SK-N-MC (cell line): ENCODE data around the gene CER1.

Experiments used
- DNase-seq: peaks from one replicate; pipeline ENCODE4 v3.0.0-alpha.2; 2011; ENCODE audit warnings: low read depth, low spot score
- H3K27ac ChIP-seq: fragments of 200-600 bp; sonication (generic); 2 replicates; pipeline ENCODE4 v1.5.1; 2016; ENCODE audit warnings: mixed run types
- H3K36me3 ChIP-seq: fragments of 200-600 bp; sonication (generic); 2 replicates; pipeline ENCODE4 v1.6.1; 2017; ENCODE audit warnings: antibody characterized with exemption, low read length, mixed read lengths; ENCODE audit not compliant: insufficient read depth
- H3K4me3 ChIP-seq: fragments of 200-600 bp; sonication (generic); 2 replicates; pipeline ENCODE4 v1.5.1; 2016
- H3K9ac ChIP-seq: fragments of 200-600 bp; sonication (generic); 2 replicates; pipeline ENCODE4 v1.8.0; 2017; ENCODE audit warnings: mixed run types, mixed read lengths; ENCODE audit not compliant: insufficient read length
- H3K9me3 ChIP-seq: fragments of 200-600 bp; sonication (generic); 2 replicates; pipeline ENCODE4 v1.6.1; 2017; ENCODE audit warnings: low read depth, mild to moderate bottlenecking, antibody characterized with exemption, low read length, moderate library complexity, mixed read lengths
- EZH2 ChIP-seq: fragments of 200-600 bp; sonication (generic); IDR thresholded peaks from one replicate; pipeline ENCODE4 v1.6.1; 2017; ENCODE audit warnings: antibody characterized with exemption
- FOXP2 ChIP-seq: optimal IDR thresholded peaks from 2 replicates; pipeline ENCODE3; 2011; ENCODE audit warnings: mild to moderate bottlenecking, moderate library complexity; ENCODE audit not compliant: insufficient read depth; ENCODE audit errors: extremely low read length, control extremely low read depth
- POLR2AphosphoS5 ChIP-seq: IDR thresholded peaks from 2 replicates; pipeline ENCODE4 v1.6.1; 2012; ENCODE audit warnings: mild to moderate bottlenecking, low read depth, low read length, borderline replicate concordance

CER1 gene

DNA sequence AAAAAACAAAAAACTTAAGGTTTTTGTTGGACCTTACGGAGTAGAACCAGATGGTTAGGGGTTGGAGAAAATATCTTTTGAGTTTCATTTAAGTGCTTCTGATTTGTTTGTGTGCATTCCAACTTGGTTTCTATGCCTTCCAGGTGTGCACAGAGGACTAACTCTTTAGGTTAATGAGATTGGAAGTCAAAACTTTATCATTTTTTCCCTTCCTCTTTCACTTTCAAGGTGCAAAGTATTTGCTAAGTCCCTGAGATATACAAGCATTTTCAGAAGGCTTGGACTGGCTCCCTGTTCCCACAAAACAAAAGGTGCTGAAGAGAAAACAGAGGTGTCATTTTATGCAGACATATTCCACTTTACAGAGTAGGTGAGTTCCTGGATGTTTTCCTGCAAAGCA lies 30.3 kb upstream of the CER1 start:
- DNase-seq, result no peak
- peaks cover 5% of the 10 kb centered on the region; the same call in 1 of the 2 replicates for H3K36me3 ChIP-seq
- H3K9me3 ChIP-seq, result no peaks in the 10 kb centered on the region
- no peak overlapping the region for H3K9ac ChIP-seq
- no peak for TF ChIP-seq FOXP2
- TF ChIP-seq POLR2AphosphoS5, result no peak
- TF ChIP-seq EZH2, result no peak
- no peak overlapping the region for H3K4me3 ChIP-seq
- no peak overlapping the region for H3K27ac ChIP-seq

DNA sequence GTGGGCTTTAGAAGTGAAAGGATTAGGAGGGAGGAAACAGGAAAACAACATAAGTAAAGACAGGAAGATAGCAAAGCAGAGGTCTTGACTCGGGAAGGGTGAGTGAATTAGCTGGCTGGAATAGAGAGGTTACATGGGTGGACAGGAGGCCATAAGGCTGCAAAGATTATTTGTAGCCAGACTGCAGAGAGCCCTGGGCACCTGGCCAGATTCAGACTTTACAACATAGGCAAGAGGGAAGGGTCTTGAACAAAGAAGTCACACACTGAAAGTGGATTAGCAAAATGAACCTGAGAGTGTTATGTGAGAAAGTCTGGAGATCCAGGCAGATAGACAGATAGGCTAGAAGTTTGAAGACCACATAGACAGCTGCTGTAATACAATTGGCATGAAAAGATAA lies 29.7 kb upstream of the CER1 start:
- Histone ChIP-seq H3K27ac (no peak overlapping the region), H3K9ac (no peak overlapping the region), H3K9me3 (no peaks in the 10 kb centered on the region), H3K36me3 (peaks cover 8% of the 10 kb centered on the region; the same call in 1 of the 2 replicates), H3K4me3 (no peak overlapping the region)
- TF ChIP-seq POLR2AphosphoS5, result no peak
- no peak for TF ChIP-seq EZH2
- no peak for TF ChIP-seq FOXP2
- no peak for DNase-seq

DNA sequence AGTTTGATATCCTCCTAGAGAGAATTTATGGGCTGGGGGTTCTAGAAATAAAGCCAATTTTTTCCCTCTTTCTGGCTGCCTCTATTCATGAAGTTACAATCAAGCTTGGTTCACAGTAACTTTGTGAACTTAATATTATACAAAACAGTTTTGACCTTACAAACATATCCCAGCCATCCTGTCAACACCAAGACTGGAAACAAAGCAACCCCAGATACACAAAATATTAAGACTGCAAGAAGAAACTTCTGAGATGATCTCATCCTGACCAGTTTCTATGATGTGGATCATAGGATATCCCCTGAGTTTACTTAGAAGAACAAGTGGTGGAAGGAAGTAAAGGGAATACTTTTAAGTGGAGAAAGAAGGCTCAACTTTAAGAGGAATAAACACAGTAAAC lies 28.3 kb upstream of the CER1 start:
- no peaks in the 10 kb centered on the region for H3K9me3 ChIP-seq
- no peak overlapping the region for H3K9ac ChIP-seq
- H3K27ac ChIP-seq, result no peak overlapping the region
- no peak overlapping the region for H3K4me3 ChIP-seq
- H3K36me3 ChIP-seq, result peaks cover 23% of the 10 kb centered on the region
- no peak for DNase-seq
- no peak for TF ChIP-seq FOXP2
- no peak for TF ChIP-seq POLR2AphosphoS5
- no peak for TF ChIP-seq EZH2

DNA sequence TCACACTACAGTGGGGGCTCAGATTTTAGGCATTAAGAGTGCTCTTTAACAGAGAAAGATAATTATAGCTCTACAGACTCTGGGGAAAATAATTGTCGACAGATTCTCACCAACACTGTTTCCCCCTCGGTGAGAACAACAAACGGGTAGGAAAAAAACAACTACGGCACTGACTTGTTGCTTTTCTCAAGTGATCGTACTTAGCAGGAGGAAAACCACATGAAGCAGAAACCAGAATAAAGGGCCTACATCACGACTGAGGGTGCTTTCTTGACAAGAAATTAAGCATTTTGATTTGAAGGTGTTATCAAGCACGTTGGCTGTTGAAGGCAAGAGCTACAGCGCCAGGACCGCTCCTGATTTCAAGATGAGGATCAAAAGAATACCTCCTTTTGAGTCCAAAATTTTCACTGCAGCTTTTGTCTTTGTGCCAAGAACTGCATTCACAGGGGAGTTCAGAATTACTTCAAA lies 27.2 kb upstream of the CER1 start:
- DNase-seq, result no peak
- TF ChIP-seq FOXP2 (no peak), EZH2 (no peak), POLR2AphosphoS5 (no peak)
- Histone ChIP-seq H3K36me3 (peaks cover 33% of the 10 kb centered on the region), H3K27ac (no peak overlapping the region), H3K9ac (no peak overlapping the region), H3K9me3 (no peaks in the 10 kb centered on the region), H3K4me3 (no peak overlapping the region)

DNA sequence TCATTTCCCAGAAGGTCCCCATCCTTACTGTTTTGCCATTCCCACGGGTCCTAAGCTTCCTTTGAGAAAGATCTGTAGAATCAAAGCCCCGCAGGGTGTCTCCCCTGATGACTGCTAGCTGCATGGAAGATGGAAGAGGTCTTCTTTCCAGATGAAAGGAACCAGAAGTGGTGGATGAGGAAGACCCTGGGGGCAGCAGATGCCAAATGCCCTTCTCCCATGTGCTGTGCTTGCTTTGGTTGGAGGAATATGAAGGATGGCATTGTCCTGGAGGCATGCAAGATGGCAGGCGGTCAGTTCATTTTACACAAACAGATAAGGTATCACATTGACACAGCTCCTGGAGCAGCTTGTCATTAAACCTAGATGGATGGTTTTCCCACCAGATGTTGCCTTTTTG lies 25.8 kb upstream of the CER1 start:
- no peak for TF ChIP-seq EZH2
- TF ChIP-seq FOXP2, result no peak
- TF ChIP-seq POLR2AphosphoS5, result no peak
- DNase-seq, result no peak
- peaks cover 35% of the 10 kb centered on the region for H3K36me3 ChIP-seq
- H3K9me3 ChIP-seq, result no peaks in the 10 kb centered on the region
- no peak overlapping the region for H3K4me3 ChIP-seq
- H3K9ac ChIP-seq, result no peak overlapping the region
- no peak overlapping the region for H3K27ac ChIP-seq

DNA sequence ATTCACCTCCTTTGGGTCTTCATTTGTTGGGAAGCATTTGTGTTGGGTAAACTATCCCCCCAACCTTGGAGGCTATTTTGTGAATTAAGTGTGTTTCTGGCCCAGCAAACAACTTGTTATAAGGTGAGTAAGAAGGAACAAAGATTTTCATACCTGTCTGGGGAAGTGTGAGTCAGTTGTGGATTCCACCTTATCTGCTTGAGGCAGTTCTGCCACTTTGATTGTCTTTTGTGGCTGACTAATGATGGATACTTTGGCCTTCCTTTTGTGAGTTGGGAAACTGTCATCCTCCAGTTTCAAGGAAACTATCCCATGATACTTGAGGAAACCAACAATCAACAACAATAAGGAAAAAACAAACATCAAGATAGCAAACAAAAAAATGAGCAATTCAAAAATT lies 24.6 kb upstream of the CER1 start:
- no peak for TF ChIP-seq EZH2
- TF ChIP-seq FOXP2, result no peak
- TF ChIP-seq POLR2AphosphoS5, result no peak
- Histone ChIP-seq H3K36me3 (peaks cover 35% of the 10 kb centered on the region), H3K4me3 (no peak overlapping the region), H3K27ac (no peak overlapping the region), H3K9me3 (no peaks in the 10 kb centered on the region), H3K9ac (no peak overlapping the region)
- DNase-seq, result no peak

DNA sequence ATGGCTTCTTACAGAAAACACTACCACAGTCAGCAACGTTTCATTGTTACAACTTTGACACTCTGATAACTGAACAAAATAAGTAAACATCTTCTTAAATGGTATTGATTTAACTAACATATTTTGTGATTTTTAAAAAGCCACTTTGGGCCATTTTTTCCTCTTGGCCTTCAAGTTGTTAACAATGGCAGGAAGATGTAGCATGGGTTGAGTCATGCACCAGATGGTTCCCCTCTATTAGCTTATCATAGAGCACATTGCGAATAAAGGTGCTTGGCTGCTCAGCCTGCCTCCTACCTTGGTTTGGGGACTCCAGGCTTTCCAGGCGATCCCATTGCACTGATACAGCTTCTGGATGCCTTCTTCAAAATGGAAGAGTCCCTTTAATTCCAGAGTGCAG lies 24.1 kb upstream of the CER1 start:
- no peak for DNase-seq
- Histone ChIP-seq H3K27ac (no peak overlapping the region), H3K9me3 (no peaks in the 10 kb centered on the region), H3K4me3 (no peak overlapping the region), H3K9ac (no peak overlapping the region), H3K36me3 (peaks cover 35% of the 10 kb centered on the region)
- TF ChIP-seq POLR2AphosphoS5, result no peak
- TF ChIP-seq EZH2, result no peak
- no peak for TF ChIP-seq FOXP2

DNA sequence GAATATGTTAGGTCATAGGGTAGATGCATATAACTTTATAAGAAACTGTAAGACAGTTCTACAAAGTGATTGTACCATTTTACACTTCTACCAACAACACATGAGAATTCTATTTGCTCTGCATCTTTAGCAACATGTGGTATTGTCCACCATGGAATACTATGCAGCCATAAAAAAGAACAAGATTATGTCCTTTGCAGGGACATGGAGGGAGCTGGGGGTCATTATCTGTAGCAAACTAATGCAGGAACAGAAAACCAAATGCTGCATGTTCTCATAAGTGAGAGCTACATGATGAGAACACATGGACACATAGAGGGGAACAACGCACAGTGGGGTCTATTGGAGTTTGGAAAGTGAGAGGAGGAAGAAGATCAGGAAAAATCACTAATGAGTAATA lies 22.2 kb upstream of the CER1 start:
- Histone ChIP-seq H3K36me3 (peaks cover 35% of the 10 kb centered on the region), H3K4me3 (no peak overlapping the region), H3K9ac (no peak overlapping the region), H3K9me3 (no peaks in the 10 kb centered on the region), H3K27ac (no peak overlapping the region)
- no peak for DNase-seq
- TF ChIP-seq POLR2AphosphoS5, result no peak
- TF ChIP-seq EZH2, result no peak
- TF ChIP-seq FOXP2, result no peak

DNA sequence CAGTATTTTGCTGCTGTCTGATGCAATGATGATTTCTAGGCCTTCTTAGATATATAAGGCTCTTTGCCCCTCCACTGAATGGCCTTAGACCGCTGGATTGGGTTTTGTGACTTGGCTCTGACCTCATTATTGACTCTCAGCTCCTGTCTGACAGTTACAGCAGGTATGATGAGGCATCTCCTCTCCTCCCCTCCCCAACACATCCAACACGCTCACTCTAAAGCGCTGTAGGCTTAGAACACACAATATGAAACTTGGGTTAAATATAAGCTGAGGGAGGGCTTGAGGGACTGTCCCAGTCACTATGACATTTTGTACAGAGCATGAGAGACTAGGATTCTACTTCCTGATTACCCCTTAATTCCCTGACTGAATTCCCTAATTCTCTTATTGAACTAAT lies 18.8 kb upstream of the CER1 start:
- Histone ChIP-seq H3K9me3 (no peaks in the 10 kb centered on the region), H3K4me3 (no peak overlapping the region), H3K36me3 (peaks cover 24% of the 10 kb centered on the region), H3K27ac (no peak overlapping the region), H3K9ac (no peak overlapping the region)
- DNase-seq, result no peak
- TF ChIP-seq POLR2AphosphoS5, result no peak
